CD14-positive monocyte (primary cell): Measurements from ENCODE around the gene TPRKB. TPM values are rescaled to one million over a fixed set of nuclear protein-coding genes. Genes with fewer than 3 reads are reported as not detected.

Experiments
- DNase-seq, 3 donors: peaks; one replicate each; pipeline ENCODE4 v3.0.0-alpha.2; 2011 to 2022
- H2AFZ ChIP-seq: 2 replicates; pipeline ENCODE4 v1.6.0; 2012; ENCODE audit warnings: mild to moderate bottlenecking, low read depth, low read length, inconsistent platforms; ENCODE audit not compliant: insufficient read depth, poor library complexity, severe bottlenecking
- H3K27ac ChIP-seq, 2 donors: 1 replicate in 1 of 2; 2 replicates in 1 of 2; pipeline ENCODE4 v1.5.1; 2012 to 2013; ENCODE audit warnings: low read length in 2 of 2, control low read depth in 1 of 2, inconsistent platforms in 1 of 2, low read depth in 1 of 2, mild to moderate bottlenecking in 1 of 2
- H3K27me3 ChIP-seq, 2 donors: one replicate each; pipeline versions ENCODE4 v1.6.0 to v1.6.1; 2011 to 2013; ENCODE audit warnings: low read length in 2 of 2; ENCODE audit not compliant: control insufficient read depth in 2 of 2, insufficient read depth in 2 of 2
- H3K36me3 ChIP-seq, 2 donors: replicated peaks in 1 of 2; 1 replicate in 1 of 2; 2 replicates in 1 of 2; pipeline versions ENCODE4 v1.5.1 to v1.6.1; 2012 to 2013; ENCODE audit warnings: low read length in 2 of 2, control low read depth in 1 of 2, inconsistent platforms in 1 of 2, mild to moderate bottlenecking in 1 of 2; ENCODE audit not compliant: insufficient read depth in 2 of 2, control insufficient read depth in 1 of 2
- H3K4me1 ChIP-seq, 2 donors: 1 replicate in 1 of 2; 2 replicates in 1 of 2; pipeline versions ENCODE4 v1.5.1 to v1.6.1; 2012 to 2013; ENCODE audit warnings: low read length in 2 of 2, control low read depth in 1 of 2, inconsistent platforms in 1 of 2, mild to moderate bottlenecking in 1 of 2, moderate library complexity in 1 of 2; ENCODE audit not compliant: insufficient read depth in 2 of 2, control insufficient read depth in 1 of 2
- H3K4me2 ChIP-seq: replicated peaks from 2 replicates; pipeline ENCODE3; 2012; ENCODE audit warnings: low read length, moderate library complexity, mild to moderate bottlenecking; ENCODE audit not compliant: poor library complexity, severe bottlenecking; ENCODE audit errors: extremely low read depth
- H3K4me3 ChIP-seq, 3 experiments: fragments of 200-600 bp in 1 of 3; sonication (generic) in 1 of 3; replicated peaks in 1 of 3; 1 replicate in 2 of 3; 2 replicates in 1 of 3; pipeline ENCODE4 v1.5.1; 2011 to 2013; ENCODE audit warnings: low read length in 3 of 3, mild to moderate bottlenecking in 3 of 3, control low read depth in 2 of 3, low read depth in 2 of 3, inconsistent platforms in 1 of 3, moderate library complexity in 1 of 3
- H3K79me2 ChIP-seq: 2 replicates; pipeline ENCODE4 v1.6.0; 2012; ENCODE audit warnings: mild to moderate bottlenecking, control low read depth, inconsistent platforms, low read length, moderate library complexity; ENCODE audit not compliant: insufficient read depth
- H3K9ac ChIP-seq: 2 replicates; pipeline ENCODE4 v1.6.0; 2017; ENCODE audit warnings: low read length, mild to moderate bottlenecking; ENCODE audit not compliant: insufficient read depth, poor library complexity, severe bottlenecking
- H3K9me3 ChIP-seq, 2 donors: replicated peaks in 1 of 2; 1 replicate in 1 of 2; 2 replicates in 1 of 2; pipeline versions ENCODE4 v1.5.1 to v1.6.1; 2012 to 2013; ENCODE audit warnings: low read length in 2 of 2, control low read depth in 1 of 2; ENCODE audit not compliant: control insufficient read depth in 1 of 2, insufficient read depth in 1 of 2
- H4K20me1 ChIP-seq: 2 replicates; pipeline ENCODE4 v1.6.0; 2012; ENCODE audit warnings: mild to moderate bottlenecking, low read length, control low read depth, moderate library complexity; ENCODE audit not compliant: insufficient read depth
- H3K27ac Mint-ChIP-seq, 7 donors: one replicate each; pipeline ENCODE4 v1.8.0; 2020; ENCODE audit warnings: mild to moderate bottlenecking in 7 of 7, mixed read lengths in 7 of 7, moderate library complexity in 6 of 7, inconsistent platforms in 2 of 7
- H3K27me3 Mint-ChIP-seq, 3 donors: one replicate each; pipeline ENCODE4 v1.8.0; 2021 to 2022; ENCODE audit warnings: low read depth in 3 of 3, mild to moderate bottlenecking in 3 of 3, mixed read lengths in 3 of 3, moderate library complexity in 3 of 3, inconsistent platforms in 1 of 3
- H3K36me3 Mint-ChIP-seq, 2 donors: one replicate each; pipeline ENCODE4 v1.8.0; 2020; ENCODE audit warnings: mixed read lengths in 2 of 2, inconsistent platforms in 1 of 2, mild to moderate bottlenecking in 1 of 2
- H3K4me1 Mint-ChIP-seq: one replicate; pipeline ENCODE4 v1.8.0; 2020; ENCODE audit warnings: mild to moderate bottlenecking, mixed read lengths
- H3K4me3 Mint-ChIP-seq, 2 donors: one replicate each; pipeline ENCODE4 v1.8.0; 2020; ENCODE audit warnings: mild to moderate bottlenecking in 2 of 2, mixed read lengths in 2 of 2, moderate library complexity in 1 of 2
- H3K9me3 Mint-ChIP-seq, 7 donors: one replicate each; pipeline ENCODE4 v1.8.0; 2020 to 2022; ENCODE audit warnings: mixed read lengths in 7 of 7, mild to moderate bottlenecking in 6 of 7, moderate library complexity in 6 of 7, inconsistent platforms in 2 of 7
- CTCF ChIP-seq: fragments of 200-600 bp; IDR thresholded peaks from one replicate; pipeline ENCODE4 v1.8.0; 2022; ENCODE audit warnings: antibody characterized with exemption, mild to moderate bottlenecking
- WGBS: methylation state at CpG from one replicate; pipeline ENCODE4 v1.1.5; 2013; ENCODE audit warnings: missing lambda C conversion rate; ENCODE audit not compliant: insufficient coverage; 5-methylcytosine and 5-hydroxymethylcytosine counted together
- intact Hi-C, 2 donors: fragments of 100-400 bp; cut with micrococcal nuclease; formaldehyde crosslinking; loops; one replicate each; pipeline versions ENCODE4 v1.15.0 to v1.15.1; 2023
- polyA plus RNA-seq, 3 donors: library from polyadenylated mRNA; depleted of rRNA in 1 of 3; unstranded in 2 of 3; stranded (reverse) in 1 of 3; fragments of 300-500 nt in 2 of 3; fragments of >200 nt in 1 of 3; fragmentation: Illumina TruSeq in 2 of 3; gene quantifications; 1 replicate in 2 of 3; 2 replicates in 1 of 3; pipeline ENCODE4 v1.2.3, GENCODE V29; 2012 to 2021

The TPRKB gene
- polyA plus RNA-seq, 3 donors: 26.9 to 69.1 (median 65.8) TPM

- Histone ChIP-seq H3K9me3 (no peaks in the 10 kb centered on the region), H3K36me3 (peaks cover 91 to 96% of the 10 kb centered on the region in 2 donors), H4K20me1 (no peaks in the 10 kb centered on the region), H3K79me2 (no peaks in the 10 kb centered on the region), H3K4me1 (no peaks in the 10 kb centered on the region), H3K4me2 (no peak overlapping the region), H3K27ac (no peak overlapping the region), H3K4me3 (no peak overlapping the region), H2AFZ (no peak overlapping the region), H3K27me3 (no peaks in the 10 kb centered on the region), H3K9ac (no peak overlapping the region)
- Mint-ChIP-seq H3K27ac (peak overlapping the region in 1 of 7 donors; percentile 26), H3K27me3 (no peaks in the 10 kb centered on the region), H3K36me3 (peaks cover 83 to 93% of the 10 kb centered on the region in 2 donors), H3K4me3 (no peak overlapping the region), H3K9me3 (no peaks in the 10 kb centered on the region), H3K4me1 (peaks cover 2% of the 10 kb centered on the region)
- no peak for DNase-seq
- intact Hi-C loops: no loop called here
- no CpG with 5 or more reads among the region's 1 CpG for WGBS
- no peak for TF ChIP-seq CTCF
Observed at GRCh38 chr2:73764945-73765344, 27.8 kb upstream of the TPRKB start.

GRCh38 chr2:73762571-73762970, 25.4 kb upstream of the TPRKB start:
- WGBS: no CpG with 5 or more reads among the region's 1 CpG
- H3K4me2 ChIP-seq: no peak overlapping the region
- no peak for DNase-seq
- no peaks in the 10 kb centered on the region for H3K79me2 ChIP-seq
- intact Hi-C loops: no loop called here
- no peak for TF ChIP-seq CTCF
- Mint-ChIP-seq H3K9me3 (no peaks in the 10 kb centered on the region), H3K27me3 (no peaks in the 10 kb centered on the region), H3K36me3 (peaks cover 85 to 93% of the 10 kb centered on the region in 2 donors), H3K4me1 (no peaks in the 10 kb centered on the region), H3K27ac (no peak overlapping the region), H3K4me3 (no peak overlapping the region)
- H3K9ac ChIP-seq: no peak overlapping the region
- H3K9me3 ChIP-seq: no peaks in the 10 kb centered on the region
- no peak overlapping the region for H3K27ac ChIP-seq
- no peak overlapping the region for H3K4me3 ChIP-seq
- no peak overlapping the region for H2AFZ ChIP-seq
- no peaks in the 10 kb centered on the region for H3K27me3 ChIP-seq
- H4K20me1 ChIP-seq: no peaks in the 10 kb centered on the region
- H3K4me1 ChIP-seq: no peaks in the 10 kb centered on the region
- peaks cover 87 to 96% of the 10 kb centered on the region in 2 donors for H3K36me3 ChIP-seq
